Chondrocyte (in vitro differentiated cells): ENCODE results near the gene CDCA4. TPM values are rescaled to one million over a fixed set of nuclear protein-coding genes. Genes with fewer than 3 reads are reported as not detected.

Experiments used
- DNase-seq: peaks from one replicate; pipeline ENCODE4 v3.0.0; 2021; ENCODE audit warnings: mixed read lengths, low spot score
- H3K27ac Mint-ChIP-seq: one replicate; pipeline ENCODE4 v1.8.0; 2021; ENCODE audit warnings: mild to moderate bottlenecking, moderate library complexity, mixed read lengths; ENCODE audit not compliant: unreplicated experiment
- H3K27me3 Mint-ChIP-seq: 2 replicates; pipeline ENCODE4 v1.8.0; 2021; ENCODE audit warnings: low read depth, mixed read lengths
- H3K36me3 Mint-ChIP-seq: 2 replicates; pipeline ENCODE4 v1.8.0; 2021; ENCODE audit warnings: low read depth, mixed read lengths
- H3K4me1 Mint-ChIP-seq: 2 replicates; pipeline ENCODE4 v1.8.0; 2021; ENCODE audit warnings: low read depth, mild to moderate bottlenecking, mixed read lengths
- H3K4me3 Mint-ChIP-seq: one replicate; pipeline ENCODE4 v1.8.0; 2021; ENCODE audit warnings: mild to moderate bottlenecking, moderate library complexity, mixed read lengths; ENCODE audit not compliant: unreplicated experiment
- H3K9me3 Mint-ChIP-seq: 2 replicates; pipeline ENCODE4 v1.8.0; 2021; ENCODE audit warnings: low read depth, mixed read lengths
- CTCF ChIP-seq: fragments of 200-600 bp; sonication (generic); IDR thresholded peaks from 2 replicates; pipeline ENCODE4 v1.5.0; 2021; ENCODE audit warnings: antibody characterized with exemption, mild to moderate bottlenecking, moderate library complexity
- total RNA-seq: library from RNA; stranded (reverse); gene quantifications from 3 replicates; pipeline ENCODE4 v1.2.1, GENCODE V29; 2021

The CDCA4 gene
- total RNA-seq, 1 donor from 2014 or later, result 18.0 TPM

- H3K36me3 Mint-ChIP-seq, result peaks cover 7% of the 10 kb centered on the region
- H3K4me1 Mint-ChIP-seq, result peaks cover 61% of the 10 kb centered on the region
- peak overlapping the region; percentile 81 for H3K27ac Mint-ChIP-seq
- no peak overlapping the region for H3K4me3 Mint-ChIP-seq
- no peaks in the 10 kb centered on the region for H3K27me3 Mint-ChIP-seq
- DNase-seq, result peak; percentile 22
- H3K9me3 Mint-ChIP-seq, result no peaks in the 10 kb centered on the region
- TF ChIP-seq CTCF, result peak; percentile 52
Measured at GRCh38 chr14:105013150-105013785, 7.6 kb downstream of the CDCA4 start.

DNA sequence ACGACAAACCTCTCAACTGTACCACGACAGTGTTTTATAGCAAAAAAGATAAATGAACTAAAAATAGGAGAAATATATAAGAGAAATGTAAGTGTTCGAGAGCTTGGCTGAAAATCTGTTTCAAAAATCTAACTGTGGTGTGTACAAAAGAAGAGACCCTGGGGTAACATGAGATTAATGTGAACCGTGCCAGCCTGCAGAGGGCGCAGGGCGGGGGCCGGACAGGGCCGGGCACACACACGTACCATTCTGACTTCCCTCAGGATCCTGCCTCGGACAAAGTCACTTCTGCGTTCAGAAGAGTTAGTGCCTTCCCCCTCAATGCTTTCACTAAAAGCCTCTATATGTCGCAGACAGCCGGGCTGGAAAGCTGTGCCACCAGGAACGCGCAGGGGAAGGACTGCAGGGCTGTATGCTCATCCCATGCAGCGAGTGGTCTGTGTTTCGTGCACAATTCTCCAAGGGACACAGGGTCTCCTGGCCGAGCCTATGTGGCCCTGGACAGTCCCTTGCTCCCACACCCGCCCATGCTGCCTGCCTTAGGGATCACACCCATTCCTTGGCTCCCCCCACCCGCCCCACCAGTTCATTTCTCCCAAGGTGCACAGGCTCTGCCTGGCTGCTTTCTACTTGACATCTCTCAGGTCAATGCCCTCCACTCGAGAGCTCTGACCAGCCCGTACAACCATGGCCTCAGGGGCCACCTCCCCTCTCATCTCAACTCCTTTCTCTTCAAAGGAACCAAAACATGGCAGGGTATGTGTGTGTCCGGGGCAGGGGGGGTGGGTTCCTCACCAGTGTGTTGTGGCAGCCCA, 8.5 kb downstream of the CDCA4 start:
- H3K27ac Mint-ChIP-seq, result peak overlapping the region; percentile 41
- TF ChIP-seq CTCF, result peak; percentile 73
- H3K9me3 Mint-ChIP-seq, result no peaks in the 10 kb centered on the region
- H3K27me3 Mint-ChIP-seq, result no peaks in the 10 kb centered on the region
- H3K36me3 Mint-ChIP-seq, result peaks cover 7% of the 10 kb centered on the region
- H3K4me1 Mint-ChIP-seq, result peaks cover 52% of the 10 kb centered on the region
- DNase-seq, result no peak
- H3K4me3 Mint-ChIP-seq, result no peak overlapping the region

DNA sequence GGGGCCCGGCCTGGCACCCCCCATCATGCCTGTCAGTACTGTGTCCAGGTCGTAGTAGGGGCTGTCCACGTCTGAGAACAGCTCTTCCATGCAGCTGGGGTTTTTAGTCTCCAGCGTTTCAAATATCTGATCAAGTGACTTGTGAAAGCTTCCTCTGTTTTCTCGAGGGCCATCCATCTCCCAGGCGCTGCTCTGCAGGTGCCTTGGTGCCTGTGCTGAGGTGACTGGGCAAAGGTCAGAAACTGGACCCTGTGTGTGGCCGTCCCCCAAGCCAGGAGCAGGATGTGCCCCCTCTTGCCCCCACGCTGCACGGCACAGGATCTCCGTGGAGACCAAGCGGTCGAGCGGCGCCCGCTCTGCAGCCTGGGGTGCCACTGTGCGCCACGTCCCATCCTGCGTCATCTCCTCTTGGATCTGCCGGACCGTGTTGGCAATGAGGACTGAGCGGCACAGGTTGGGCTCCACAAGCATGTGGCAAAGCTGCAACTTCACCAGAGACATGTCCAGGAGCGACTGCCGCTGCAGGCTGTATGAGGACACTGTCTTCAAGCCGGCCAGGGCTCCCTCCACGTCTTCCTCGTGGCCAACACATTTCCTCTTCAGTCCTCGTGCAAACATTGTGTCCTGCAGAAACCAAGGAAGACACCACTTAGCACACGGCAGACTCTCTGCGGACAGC, 9.4 kb downstream of the CDCA4 start:
- no peak overlapping the region for H3K4me3 Mint-ChIP-seq
- H3K36me3 Mint-ChIP-seq, result peaks cover 7% of the 10 kb centered on the region
- no peak for TF ChIP-seq CTCF
- peak overlapping the region; percentile 13 for H3K27ac Mint-ChIP-seq
- no peaks in the 10 kb centered on the region for H3K27me3 Mint-ChIP-seq
- DNase-seq, result no peak
- H3K9me3 Mint-ChIP-seq, result no peaks in the 10 kb centered on the region
- H3K4me1 Mint-ChIP-seq, result peaks cover 44% of the 10 kb centered on the region

DNA sequence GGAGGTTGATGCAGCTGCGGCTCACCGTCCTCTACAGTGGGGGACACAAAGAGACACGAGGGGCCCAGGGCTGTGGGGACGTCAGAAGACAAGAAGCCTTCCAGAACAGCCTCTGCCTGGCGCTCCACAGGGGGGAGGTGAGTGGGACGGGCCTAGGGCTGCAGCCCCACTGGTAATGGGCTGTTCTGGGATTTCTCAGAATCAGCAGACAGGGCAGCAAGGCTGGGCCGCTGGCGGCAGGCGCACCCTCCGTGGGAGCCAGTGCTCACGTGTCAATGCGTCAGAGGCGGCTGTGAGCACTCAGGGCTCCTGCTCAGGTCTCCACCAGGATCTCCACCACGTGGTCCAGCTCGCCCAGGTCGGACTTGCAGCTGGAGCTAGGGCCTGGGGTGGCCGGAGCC, 10.0 kb downstream of the CDCA4 start:
- H3K27me3 Mint-ChIP-seq, result no peaks in the 10 kb centered on the region
- no peaks in the 10 kb centered on the region for H3K9me3 Mint-ChIP-seq
- H3K4me3 Mint-ChIP-seq, result no peak overlapping the region
- peaks cover 6% of the 10 kb centered on the region for H3K36me3 Mint-ChIP-seq
- TF ChIP-seq CTCF, result no peak
- no peak for DNase-seq
- H3K4me1 Mint-ChIP-seq, result peaks cover 38% of the 10 kb centered on the region
- no peak overlapping the region for H3K27ac Mint-ChIP-seq

- Mint-ChIP-seq H3K4me3 (no peak overlapping the region), H3K27ac (no peak overlapping the region), H3K4me1 (peaks cover 33% of the 10 kb centered on the region), H3K27me3 (no peaks in the 10 kb centered on the region), H3K36me3 (peaks cover 6% of the 10 kb centered on the region), H3K9me3 (no peaks in the 10 kb centered on the region)
- no peak for TF ChIP-seq CTCF
- DNase-seq, result no peak
Measured at GRCh38 chr14:105010106-105010505, 10.8 kb downstream of the CDCA4 start.
